ENCODE data around the gene EXOSC2. TPM values are rescaled to one million over a fixed set of nuclear protein-coding genes. Genes with fewer than 3 reads are reported as not detected.
A peak's percentile ranks its signal among the peaks of the same experiment; 100 is the strongest.

The EXOSC2 gene
- polyA plus RNA-seq, 1 donor from 2014 or later = 36.3 TPM

DNA sequence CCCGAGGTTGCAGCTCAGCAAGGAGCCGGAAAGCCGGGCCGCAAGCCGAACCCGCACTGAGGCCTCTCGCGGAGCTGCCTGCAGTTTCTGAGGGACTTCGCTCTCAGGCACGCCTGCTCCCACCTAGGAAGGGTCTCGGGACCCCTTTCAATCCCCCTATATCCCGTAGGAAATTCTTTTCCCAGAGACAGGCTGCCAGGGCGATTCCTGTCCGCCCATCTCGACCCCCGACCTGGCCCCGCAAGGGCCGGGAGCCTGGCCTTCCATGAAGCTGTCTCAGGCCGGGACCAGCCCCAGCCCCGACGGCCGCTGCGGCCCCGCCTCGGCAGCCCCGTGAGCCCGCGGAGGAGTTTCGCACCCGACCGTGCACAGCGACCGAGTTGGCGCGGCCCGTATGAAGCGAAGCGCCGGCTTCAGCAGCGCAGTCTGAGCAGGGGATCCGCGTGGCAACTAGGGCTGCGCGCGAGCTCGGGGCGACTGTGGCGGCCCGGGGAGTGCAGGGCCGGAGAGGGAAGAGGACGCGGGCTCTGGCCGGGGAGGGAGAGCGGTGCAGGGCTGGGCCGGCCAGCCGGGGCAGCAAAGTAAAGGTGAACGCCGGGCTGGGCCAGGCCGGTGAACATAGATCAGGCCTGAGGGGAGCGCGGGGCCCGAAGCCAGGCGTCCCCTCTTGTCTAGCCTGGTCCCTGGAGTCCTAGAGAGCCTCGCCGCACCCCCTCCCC is 30.2 kb upstream of the EXOSC2 start:
- peak; percentile 97 for TF ChIP-seq EZH2 (IDR thresholded peaks at IDR 0.05; ENCODE audit: borderline replicate concordance, insufficient read depth, low read length, poor library complexity, severe bottlenecking)
- no peak for TF ChIP-seq RAD21 (conservative IDR thresholded peaks at IDR 0.05)
- H3F3A ChIP-seq (ENCODE audit: insufficient read depth, low read length, poor library complexity, severe bottlenecking) = no peaks in the 10 kb centered on the region
- H3K4me3 ChIP-seq (ENCODE audit: low read length) = peak overlapping the region; percentile 53
- H4K20me1 ChIP-seq (ENCODE audit: insufficient read depth) = no peaks in the 10 kb centered on the region
- no peaks in the 10 kb centered on the region for H3K9me2 ChIP-seq (ENCODE audit: insufficient read depth, low read length)
- H3K27me3 ChIP-seq (ENCODE audit: insufficient read depth, low read depth, low read length) = peaks cover 99% of the 10 kb centered on the region
- H3K9ac ChIP-seq (ENCODE audit: low read length) = no peak overlapping the region
- H2AFZ ChIP-seq (ENCODE audit: low read depth, low read length) = no peak overlapping the region
- H3K79me2 ChIP-seq (replicated peaks; ENCODE audit: insufficient read depth, low read length) = no peaks in the 10 kb centered on the region
- no peak overlapping the region for H3K4me2 ChIP-seq (ENCODE audit: low read length)
- H3K9me3 ChIP-seq (ENCODE audit: low read length) = peaks cover 2% of the 10 kb centered on the region
- H3K27ac ChIP-seq (ENCODE audit: low read length) = no peak overlapping the region
- H3K36me3 ChIP-seq (ENCODE audit: insufficient read depth, low read length) = no peaks in the 10 kb centered on the region

DNA sequence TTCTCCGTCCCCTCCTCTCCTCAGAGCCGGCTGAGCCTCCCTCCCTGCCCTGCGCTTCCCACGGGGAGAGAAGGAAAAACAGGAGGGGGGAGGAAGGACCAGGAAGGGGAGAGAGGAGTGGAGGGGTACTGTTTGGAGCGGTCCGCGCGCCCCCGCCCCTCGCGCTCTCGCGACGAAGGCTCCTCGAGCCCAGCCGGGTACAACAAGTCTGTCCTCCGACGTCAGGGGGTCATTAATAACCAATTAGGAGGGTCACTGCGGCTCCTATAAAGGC is 29.7 kb upstream of the EXOSC2 start:
- Histone ChIP-seq H3K4me2 (ENCODE audit: low read length) (no peak overlapping the region), H3K4me3 (ENCODE audit: low read length) (peak overlapping the region; percentile 53)

More for the DNA sequence above, 29.7 kb upstream of the EXOSC2 start:
- peaks cover 2% of the 10 kb centered on the region for H3K9me3 ChIP-seq (ENCODE audit: low read length)
- H3K27ac ChIP-seq (ENCODE audit: low read length) = no peak overlapping the region
- no peak overlapping the region for H2AFZ ChIP-seq (ENCODE audit: low read depth, low read length)
- H3K79me2 ChIP-seq (replicated peaks; ENCODE audit: insufficient read depth, low read length) = no peaks in the 10 kb centered on the region
- no peaks in the 10 kb centered on the region for H4K20me1 ChIP-seq (ENCODE audit: insufficient read depth)
- H3K36me3 ChIP-seq (ENCODE audit: insufficient read depth, low read length) = no peaks in the 10 kb centered on the region
- no peaks in the 10 kb centered on the region for H3F3A ChIP-seq (ENCODE audit: insufficient read depth, low read length, poor library complexity, severe bottlenecking)
- H3K9me2 ChIP-seq (ENCODE audit: insufficient read depth, low read length) = no peaks in the 10 kb centered on the region
- peaks cover 94% of the 10 kb centered on the region for H3K27me3 ChIP-seq (ENCODE audit: insufficient read depth, low read depth, low read length)
- no peak for TF ChIP-seq RAD21 (conservative IDR thresholded peaks at IDR 0.05)
- TF ChIP-seq MXI1 (conservative IDR thresholded peaks at IDR 0.05; ENCODE audit: poor library complexity, severe bottlenecking) = no peak
- TF ChIP-seq POLR2AphosphoS5 (IDR thresholded peaks at IDR 0.05) = no peak
- no peak for TF ChIP-seq TAF1 (IDR thresholded peaks at IDR 0.05; ENCODE audit: low read depth)
- TF ChIP-seq SMC3 (conservative IDR thresholded peaks at IDR 0.05; ENCODE audit: poor library complexity) = no peak
- TF ChIP-seq, protein P1, sequence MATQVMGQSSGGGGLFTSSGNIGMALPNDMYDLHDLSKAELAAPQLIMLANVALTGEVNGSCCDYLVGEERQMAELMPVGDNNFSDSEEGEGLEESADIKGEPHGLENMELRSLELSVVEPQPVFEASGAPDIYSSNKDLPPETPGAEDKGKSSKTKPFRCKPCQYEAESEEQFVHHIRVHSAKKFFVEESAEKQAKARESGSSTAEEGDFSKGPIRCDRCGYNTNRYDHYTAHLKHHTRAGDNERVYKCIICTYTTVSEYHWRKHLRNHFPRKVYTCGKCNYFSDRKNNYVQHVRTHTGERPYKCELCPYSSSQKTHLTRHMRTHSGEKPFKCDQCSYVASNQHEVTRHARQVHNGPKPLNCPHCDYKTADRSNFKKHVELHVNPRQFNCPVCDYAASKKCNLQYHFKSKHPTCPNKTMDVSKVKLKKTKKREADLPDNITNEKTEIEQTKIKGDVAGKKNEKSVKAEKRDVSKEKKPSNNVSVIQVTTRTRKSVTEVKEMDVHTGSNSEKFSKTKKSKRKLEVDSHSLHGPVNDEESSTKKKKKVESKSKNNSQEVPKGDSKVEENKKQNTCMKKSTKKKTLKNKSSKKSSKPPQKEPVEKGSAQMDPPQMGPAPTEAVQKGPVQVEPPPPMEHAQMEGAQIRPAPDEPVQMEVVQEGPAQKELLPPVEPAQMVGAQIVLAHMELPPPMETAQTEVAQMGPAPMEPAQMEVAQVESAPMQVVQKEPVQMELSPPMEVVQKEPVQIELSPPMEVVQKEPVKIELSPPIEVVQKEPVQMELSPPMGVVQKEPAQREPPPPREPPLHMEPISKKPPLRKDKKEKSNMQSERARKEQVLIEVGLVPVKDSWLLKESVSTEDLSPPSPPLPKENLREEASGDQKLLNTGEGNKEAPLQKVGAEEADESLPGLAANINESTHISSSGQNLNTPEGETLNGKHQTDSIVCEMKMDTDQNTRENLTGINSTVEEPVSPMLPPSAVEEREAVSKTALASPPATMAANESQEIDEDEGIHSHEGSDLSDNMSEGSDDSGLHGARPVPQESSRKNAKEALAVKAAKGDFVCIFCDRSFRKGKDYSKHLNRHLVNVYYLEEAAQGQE (IDR thresholded peaks at IDR 0.05; ENCODE audit: borderline replicate concordance) = no peak
- TF ChIP-seq EZH2 (IDR thresholded peaks at IDR 0.05; ENCODE audit: borderline replicate concordance, insufficient read depth, low read length, poor library complexity, severe bottlenecking) = no peak
- TF ChIP-seq EP300 (conservative IDR thresholded peaks at IDR 0.05; ENCODE audit: poor library complexity, severe bottlenecking) = no peak
- TF ChIP-seq, protein P2, sequence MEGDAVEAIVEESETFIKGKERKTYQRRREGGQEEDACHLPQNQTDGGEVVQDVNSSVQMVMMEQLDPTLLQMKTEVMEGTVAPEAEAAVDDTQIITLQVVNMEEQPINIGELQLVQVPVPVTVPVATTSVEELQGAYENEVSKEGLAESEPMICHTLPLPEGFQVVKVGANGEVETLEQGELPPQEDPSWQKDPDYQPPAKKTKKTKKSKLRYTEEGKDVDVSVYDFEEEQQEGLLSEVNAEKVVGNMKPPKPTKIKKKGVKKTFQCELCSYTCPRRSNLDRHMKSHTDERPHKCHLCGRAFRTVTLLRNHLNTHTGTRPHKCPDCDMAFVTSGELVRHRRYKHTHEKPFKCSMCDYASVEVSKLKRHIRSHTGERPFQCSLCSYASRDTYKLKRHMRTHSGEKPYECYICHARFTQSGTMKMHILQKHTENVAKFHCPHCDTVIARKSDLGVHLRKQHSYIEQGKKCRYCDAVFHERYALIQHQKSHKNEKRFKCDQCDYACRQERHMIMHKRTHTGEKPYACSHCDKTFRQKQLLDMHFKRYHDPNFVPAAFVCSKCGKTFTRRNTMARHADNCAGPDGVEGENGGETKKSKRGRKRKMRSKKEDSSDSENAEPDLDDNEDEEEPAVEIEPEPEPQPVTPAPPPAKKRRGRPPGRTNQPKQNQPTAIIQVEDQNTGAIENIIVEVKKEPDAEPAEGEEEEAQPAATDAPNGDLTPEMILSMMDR (IDR thresholded peaks at IDR 0.05; ENCODE audit: poor library complexity, severe bottlenecking) = no peak
- H3K9ac ChIP-seq (ENCODE audit: low read length) = no peak overlapping the region
